Upper lobe of right lung (tissue), 1 donor: ENCODE measurements around the gene NCOA5. TPM values are rescaled to one million over a fixed set of nuclear protein-coding genes. Genes with fewer than 3 reads are reported as not detected.

ENCODE experiments used
- ATAC-seq: fragments of 200-7000 bp; cut with Tn5 transposase; one replicate; pipeline ENCODE4 v1.9.1; 2020; ENCODE audit warnings: mild to moderate bottlenecking, moderate library complexity
- DNase-seq: peaks from one replicate; pipeline ENCODE4 v3.0.0-alpha.2; 2020
- H3K27ac ChIP-seq: fragments of 200-600 bp; one replicate; pipeline ENCODE4 v1.8.0; 2022
- H3K27me3 ChIP-seq: fragments of 200-600 bp; one replicate; pipeline ENCODE4 v1.8.0; 2022; ENCODE audit warnings: mild to moderate bottlenecking
- H3K36me3 ChIP-seq: fragments of 200-600 bp; one replicate; pipeline ENCODE4 v1.8.0; 2022
- H3K4me1 ChIP-seq: fragments of 200-600 bp; one replicate; pipeline ENCODE4 v1.8.0; 2022
- H3K4me3 ChIP-seq: fragments of 200-600 bp; one replicate; pipeline ENCODE4 v1.8.0; 2022; ENCODE audit warnings: mild to moderate bottlenecking
- H3K9me3 ChIP-seq: fragments of 200-600 bp; one replicate; pipeline ENCODE4 v1.8.0; 2022
- CTCF ChIP-seq: fragments of 200-600 bp; IDR thresholded peaks from one replicate; pipeline ENCODE4 v1.8.0; 2022; ENCODE audit warnings: antibody characterized with exemption
- intact Hi-C: fragments of 100-400 bp; cut with DNase I; formaldehyde crosslinking; loops from one replicate; pipeline ENCODE4 v1.11.0; 2022
- total RNA-seq: library from RNA; stranded (reverse); fragmentation: NEBNext Ultra II Directional; extraction: Animal tissue kit (Norgen Biotek cat#: 25700); gene quantifications from one replicate; pipeline ENCODE4 v1.2.1, GENCODE V29; 2021
- donor health status: DM: no; HTN: yes; CAD: no; lungs with severe emphysema.

NCOA5 gene
- total RNA-seq, 1 donor from 2014 or later, result 28.7 TPM

- Histone ChIP-seq H3K9me3 (no peaks in the 10 kb centered on the region), H3K4me3 (no peak overlapping the region), H3K4me1 (no peaks in the 10 kb centered on the region), H3K27ac (no peak overlapping the region), H3K36me3 (no peaks in the 10 kb centered on the region), H3K27me3 (peaks cover 28% of the 10 kb centered on the region)
- intact Hi-C loops, result no loop called here
- no peak for TF ChIP-seq CTCF
- ATAC-seq (peak; percentile 51), DNase-seq (no peak)
Observed at GRCh38 chr20:46040902-46041535, 48.7 kb downstream of the NCOA5 start.

- H3K4me1 ChIP-seq, result no peaks in the 10 kb centered on the region
- DNase-seq (no peak), ATAC-seq (no peak)
- peaks cover 54% of the 10 kb centered on the region for H3K27me3 ChIP-seq
- no peak overlapping the region for H3K4me3 ChIP-seq
- H3K9me3 ChIP-seq, result no peaks in the 10 kb centered on the region
- intact Hi-C loops, result no loop called here
- no peak for TF ChIP-seq CTCF
- no peak overlapping the region for H3K27ac ChIP-seq
- no peaks in the 10 kb centered on the region for H3K36me3 ChIP-seq
Observed at GRCh38 chr20:46037036-46037435, 52.7 kb downstream of the NCOA5 start.

- TF ChIP-seq CTCF, result no peak
- Histone ChIP-seq H3K27ac (no peak overlapping the region), H3K4me1 (no peaks in the 10 kb centered on the region), H3K9me3 (no peaks in the 10 kb centered on the region), H3K4me3 (no peak overlapping the region), H3K27me3 (peaks cover 54% of the 10 kb centered on the region), H3K36me3 (no peaks in the 10 kb centered on the region)
- no peak for DNase-seq
- intact Hi-C loops, result no loop called here
- ATAC-seq, result no peak
Observed at GRCh38 chr20:46036370-46036769, 53.4 kb downstream of the NCOA5 start.

GRCh38 chr20:46035713-46036112 lies 54.0 kb downstream of the NCOA5 start:
- no peak for DNase-seq

GRCh38 chr20:46035253-46035652 lies 54.5 kb downstream of the NCOA5 start:
- H3K36me3 ChIP-seq, result no peaks in the 10 kb centered on the region
- no peaks in the 10 kb centered on the region for H3K9me3 ChIP-seq
- H3K4me1 ChIP-seq, result no peaks in the 10 kb centered on the region
- DNase-seq (no peak), ATAC-seq (no peak)
- no peak for TF ChIP-seq CTCF
- peaks cover 64% of the 10 kb centered on the region for H3K27me3 ChIP-seq
- H3K27ac ChIP-seq, result no peak overlapping the region
- no peak overlapping the region for H3K4me3 ChIP-seq
- intact Hi-C loops, result no loop called here

More at GRCh38 chr20:46035713-46036112, 54.0 kb downstream of the NCOA5 start:
- no peak for ATAC-seq
- Histone ChIP-seq H3K4me1 (no peaks in the 10 kb centered on the region), H3K27ac (no peak overlapping the region), H3K9me3 (no peaks in the 10 kb centered on the region), H3K27me3 (peaks cover 59% of the 10 kb centered on the region), H3K36me3 (no peaks in the 10 kb centered on the region), H3K4me3 (no peak overlapping the region)
- TF ChIP-seq CTCF, result no peak
- intact Hi-C loops, result no loop called here

- Histone ChIP-seq H3K4me3 (no peak overlapping the region), H3K4me1 (no peaks in the 10 kb centered on the region), H3K27me3 (peaks cover 76% of the 10 kb centered on the region), H3K36me3 (no peaks in the 10 kb centered on the region), H3K27ac (no peak overlapping the region), H3K9me3 (no peaks in the 10 kb centered on the region)
- DNase-seq (no peak), ATAC-seq (no peak)
- no peak for TF ChIP-seq CTCF
- intact Hi-C loops, result no loop called here
Observed at GRCh38 chr20:46034039-46034438, 55.7 kb downstream of the NCOA5 start.
